H4 (cell line): ENCODE measurements around the gene CCDC70. TPM values are rescaled to one million over a fixed set of nuclear protein-coding genes. Genes with fewer than 3 reads are reported as not detected.
A peak's percentile ranks its signal among the peaks of the same experiment; 100 is the strongest.

Experiments used
- DNase-seq: peaks from one replicate; pipeline ENCODE4 v3.0.0-alpha.2; 2015; ENCODE audit warnings: low spot score
- total RNA-seq: library from RNA; depleted of rRNA; stranded (reverse); fragments of >200 nt; shearing (Covaris generic); gene quantifications from 2 replicates; pipeline ENCODE4 v1.2.3, GENCODE V29; 2014

Gene CCDC70
- total RNA-seq, 1 experiment from 2014 or later: not detected

DNA sequence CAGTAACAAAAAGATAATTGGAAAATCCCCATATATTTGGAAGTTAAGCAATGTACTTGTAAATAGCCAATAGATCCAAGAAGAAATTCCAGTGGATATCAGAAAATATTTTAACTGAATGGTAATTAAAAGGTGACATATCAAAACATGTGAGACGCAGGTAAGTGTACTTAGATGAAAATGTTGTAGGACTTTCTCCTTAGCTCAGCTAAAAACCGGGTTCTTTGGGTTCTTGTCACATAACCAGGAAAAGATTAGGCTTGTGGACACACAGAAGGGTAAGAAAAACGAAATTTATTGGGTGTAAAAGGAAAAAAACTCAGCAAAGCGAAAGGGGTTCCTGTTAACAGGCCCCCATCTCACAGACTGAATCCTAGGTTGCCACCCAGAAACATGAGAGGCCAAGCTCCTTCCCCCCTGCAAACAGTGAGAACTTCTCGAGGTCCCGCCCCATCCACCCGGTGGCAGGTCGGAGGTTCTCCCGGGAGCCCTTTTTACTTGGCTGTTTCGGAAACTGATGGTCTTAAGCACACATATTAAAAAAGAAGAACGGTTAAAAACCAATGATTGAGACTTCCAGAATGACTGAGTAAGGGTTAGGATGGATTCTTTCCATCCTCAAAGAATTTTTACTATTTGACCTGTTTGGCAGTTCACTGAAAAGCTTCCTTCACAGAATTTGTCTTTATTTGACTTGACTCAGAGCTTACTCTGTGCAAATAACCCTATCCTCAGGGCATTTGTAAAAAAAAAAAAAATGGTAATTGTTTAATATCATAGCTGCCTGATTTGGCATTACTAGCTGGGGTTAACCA is 3.1 kb upstream of the CCDC70 start:
- no peak for DNase-seq

DNA sequence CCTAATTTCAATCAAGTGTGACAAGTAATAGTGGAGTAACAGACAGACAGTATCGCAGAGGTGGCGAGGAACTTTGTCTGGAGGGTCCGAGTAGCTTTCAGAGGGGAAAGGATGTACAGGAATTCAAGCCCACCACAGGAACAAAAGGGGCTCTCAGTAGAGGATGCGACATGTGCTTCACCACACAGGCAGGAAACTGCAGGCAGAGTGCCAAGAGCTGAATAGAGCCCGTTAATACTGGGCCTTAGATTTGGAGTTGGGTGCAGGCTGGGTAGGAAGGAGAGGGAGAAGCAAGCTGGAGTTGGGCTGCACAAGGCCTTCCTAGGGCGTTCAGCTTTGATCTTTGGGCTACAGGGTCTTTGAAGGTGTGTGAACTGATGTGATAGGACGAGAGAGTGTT is 1.2 kb downstream of the CCDC70 start:
- DNase-seq: no peak

DNA sequence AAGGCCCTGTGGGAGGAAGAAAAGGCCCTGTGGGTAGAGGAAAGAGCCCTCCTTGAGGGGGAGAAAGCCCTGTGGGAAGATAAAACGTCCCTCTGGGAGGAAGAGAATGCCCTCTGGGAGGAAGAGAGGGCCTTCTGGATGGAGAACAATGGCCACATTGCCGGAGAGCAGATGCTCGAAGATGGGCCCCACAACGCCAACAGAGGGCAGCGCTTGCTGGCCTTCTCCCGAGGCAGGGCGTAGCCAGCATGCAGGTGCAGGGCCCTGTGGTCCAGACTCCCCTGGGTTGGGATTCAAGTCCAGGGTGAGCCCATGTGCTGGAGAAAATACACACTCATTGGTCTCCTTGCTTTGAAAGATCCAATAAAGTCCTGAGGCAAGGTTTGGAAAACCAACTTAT is 4.1 kb downstream of the CCDC70 start:
- DNase-seq: no peak

DNA sequence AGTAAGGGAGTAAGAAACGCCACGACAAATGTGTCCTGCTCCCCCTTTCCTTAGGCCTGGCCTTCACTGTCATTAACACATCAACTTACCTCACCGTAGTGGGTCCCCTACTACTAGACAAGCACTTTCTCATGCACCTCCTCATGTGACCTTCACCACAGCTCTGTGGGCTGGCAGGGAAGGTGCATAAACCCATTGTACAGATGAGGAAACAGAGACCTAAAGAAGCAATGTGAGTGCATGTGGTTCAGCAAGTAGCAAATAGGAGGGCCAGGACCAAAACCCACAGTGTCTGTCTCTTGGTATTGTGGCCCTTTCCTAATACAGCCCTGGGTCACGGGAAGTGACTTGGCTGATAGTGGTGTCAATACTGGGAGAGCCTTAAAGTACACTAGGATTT is 5.3 kb downstream of the CCDC70 start:
- DNase-seq: no peak

GRCh38 chr13:51869916-51870315 is 8.1 kb downstream of the CCDC70 start:
- DNase-seq: no peak

DNA sequence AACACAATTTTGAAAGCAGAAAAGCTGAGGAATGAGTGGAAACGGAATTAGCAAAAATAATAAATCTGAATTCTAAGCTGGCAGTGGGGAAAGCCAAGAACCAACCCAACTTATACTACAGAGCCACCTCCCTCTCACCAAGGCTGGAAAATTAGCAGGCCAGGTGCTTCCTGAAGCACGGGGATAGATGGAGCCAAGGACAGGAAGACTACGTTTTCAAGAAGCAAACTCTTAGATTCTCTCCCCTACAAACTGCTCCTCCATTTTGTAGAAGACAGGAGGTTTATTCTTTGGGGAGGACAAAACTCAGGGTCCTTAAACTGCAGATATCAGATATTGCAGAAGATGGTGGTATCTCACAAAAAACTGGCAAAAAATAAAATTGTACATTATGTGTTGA is 8.8 kb downstream of the CCDC70 start:
- no peak for DNase-seq

GRCh38 chr13:51873117-51873798 is 11.5 kb downstream of the CCDC70 start:
- no peak for DNase-seq

GRCh38 chr13:51873837-51874236 is 12.1 kb downstream of the CCDC70 start:
- no peak for DNase-seq

GRCh38 chr13:51874651-51875050 is 12.9 kb downstream of the CCDC70 start:
- DNase-seq: no peak

- no peak for DNase-seq
Observed at GRCh38 chr13:51879133-51879532, 17.4 kb downstream of the CCDC70 start.

GRCh38 chr13:51881296-51881695 is 19.5 kb downstream of the CCDC70 start:
- DNase-seq: no peak

GRCh38 chr13:51882570-51883225 is 20.9 kb downstream of the CCDC70 start:
- no peak for DNase-seq

DNA sequence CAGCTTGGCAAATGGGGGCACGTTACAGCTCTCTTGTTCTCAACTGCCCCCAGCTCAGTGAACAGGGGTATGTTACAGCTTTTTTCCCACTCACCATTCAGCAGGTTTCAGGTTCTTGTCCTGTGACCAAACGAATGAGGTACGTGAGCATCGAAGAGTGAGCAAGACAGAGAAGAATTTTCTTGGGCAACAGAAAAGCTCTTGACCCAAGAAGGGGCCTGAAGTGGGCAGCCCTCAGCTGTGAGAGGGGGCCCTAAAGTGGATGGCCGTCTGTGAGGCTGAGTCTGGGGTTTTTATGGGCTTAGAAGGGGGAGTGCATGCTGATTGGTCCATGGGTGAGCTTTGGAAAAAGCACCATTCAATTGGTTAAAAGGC is 21.4 kb downstream of the CCDC70 start:
- DNase-seq: no peak

GRCh38 chr13:51885651-51886050 is 23.9 kb downstream of the CCDC70 start:
- DNase-seq: no peak

- no peak for DNase-seq
Observed at GRCh38 chr13:51887468-51887867, 25.7 kb downstream of the CCDC70 start.

- DNase-seq: no peak
Observed at GRCh38 chr13:51892657-51893056, 30.9 kb downstream of the CCDC70 start.

- DNase-seq: no peak
Observed at GRCh38 chr13:51894239-51894638, 32.5 kb downstream of the CCDC70 start.

- peak; percentile 20 for DNase-seq
Observed at GRCh38 chr13:51895906-51896888, 34.4 kb downstream of the CCDC70 start.

- no peak for DNase-seq
Observed at GRCh38 chr13:51900471-51900870, 38.7 kb downstream of the CCDC70 start.

DNA sequence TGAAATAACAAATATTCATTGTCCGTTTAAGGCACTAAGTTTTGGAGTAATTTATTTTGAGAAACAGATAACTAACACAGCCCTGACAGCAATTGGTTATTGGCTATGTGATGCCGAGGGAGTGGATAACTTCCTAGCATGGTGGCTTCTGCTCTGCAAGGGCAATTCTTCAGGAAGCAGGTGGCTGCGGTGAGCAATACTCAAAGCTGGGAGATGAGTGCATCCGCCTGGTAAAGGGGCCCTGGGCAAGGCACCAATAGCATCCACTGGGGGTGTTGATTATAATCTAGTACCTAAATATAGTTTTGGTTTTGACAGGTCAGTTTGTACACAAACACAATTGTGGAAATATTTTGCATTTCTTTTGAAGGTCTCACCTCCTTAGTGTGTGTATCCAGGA is 41.0 kb downstream of the CCDC70 start:
- no peak for DNase-seq

DNA sequence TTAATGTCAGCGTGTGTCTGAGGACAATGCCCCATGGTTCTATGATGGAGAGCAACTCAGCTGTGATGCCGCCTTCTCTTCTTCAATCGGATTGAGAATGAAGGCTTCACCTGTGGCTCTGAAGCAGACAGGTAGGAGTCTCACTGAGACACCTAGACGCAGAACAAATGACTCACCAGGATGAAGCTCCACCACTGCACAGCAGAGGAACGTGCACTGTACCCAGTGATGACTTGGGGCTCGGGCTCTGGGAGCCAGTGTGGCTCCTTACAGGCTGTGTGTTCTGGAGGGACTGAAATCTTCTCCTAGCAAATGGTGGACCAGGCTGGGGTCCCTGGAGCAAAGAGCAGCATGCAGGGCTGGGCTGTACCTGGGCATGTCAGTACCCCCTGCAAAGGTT is 44.0 kb downstream of the CCDC70 start:
- no peak for DNase-seq

DNA sequence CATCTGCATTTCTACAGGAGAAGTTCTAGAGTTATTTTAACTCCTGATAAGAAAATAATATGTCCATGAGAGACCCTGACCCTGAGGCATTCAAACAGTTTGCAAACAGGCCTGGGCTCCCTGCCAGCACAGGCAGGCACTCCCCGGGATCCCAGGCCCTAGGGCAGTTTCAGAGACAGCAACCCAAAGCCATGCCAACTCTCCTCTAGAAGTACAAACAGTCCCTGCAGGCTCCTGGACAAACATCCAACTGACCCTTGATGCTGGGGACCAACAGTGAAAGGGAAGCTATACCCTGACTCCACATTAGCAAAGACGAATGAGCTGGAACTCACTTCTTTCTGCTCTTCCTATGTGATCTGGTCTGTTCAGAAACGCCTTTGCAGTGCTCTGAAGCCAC is 44.8 kb downstream of the CCDC70 start:
- no peak for DNase-seq
